Measurements from ENCODE around the gene RAP1GAP.

RAP1GAP gene

GRCh38 chr1:21644906-21645305 is 24.3 kb downstream of the RAP1GAP start:
- TF ChIP-seq, protein P1, sequence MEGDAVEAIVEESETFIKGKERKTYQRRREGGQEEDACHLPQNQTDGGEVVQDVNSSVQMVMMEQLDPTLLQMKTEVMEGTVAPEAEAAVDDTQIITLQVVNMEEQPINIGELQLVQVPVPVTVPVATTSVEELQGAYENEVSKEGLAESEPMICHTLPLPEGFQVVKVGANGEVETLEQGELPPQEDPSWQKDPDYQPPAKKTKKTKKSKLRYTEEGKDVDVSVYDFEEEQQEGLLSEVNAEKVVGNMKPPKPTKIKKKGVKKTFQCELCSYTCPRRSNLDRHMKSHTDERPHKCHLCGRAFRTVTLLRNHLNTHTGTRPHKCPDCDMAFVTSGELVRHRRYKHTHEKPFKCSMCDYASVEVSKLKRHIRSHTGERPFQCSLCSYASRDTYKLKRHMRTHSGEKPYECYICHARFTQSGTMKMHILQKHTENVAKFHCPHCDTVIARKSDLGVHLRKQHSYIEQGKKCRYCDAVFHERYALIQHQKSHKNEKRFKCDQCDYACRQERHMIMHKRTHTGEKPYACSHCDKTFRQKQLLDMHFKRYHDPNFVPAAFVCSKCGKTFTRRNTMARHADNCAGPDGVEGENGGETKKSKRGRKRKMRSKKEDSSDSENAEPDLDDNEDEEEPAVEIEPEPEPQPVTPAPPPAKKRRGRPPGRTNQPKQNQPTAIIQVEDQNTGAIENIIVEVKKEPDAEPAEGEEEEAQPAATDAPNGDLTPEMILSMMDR (IDR thresholded peaks at IDR 0.05; ENCODE audit: low read depth, low read length, missing control alignments): no peak
- no peak for DNase-seq (ENCODE audit: extremely low read depth, low read depth)

GRCh38 chr1:21644348-21644747 is 24.8 kb downstream of the RAP1GAP start:
- DNase-seq (ENCODE audit: extremely low read depth, low read depth): no peak
- no peak overlapping the region for H3K4me3 ChIP-seq (replicated peaks; ENCODE audit: low read depth, low read length)
- TF ChIP-seq, protein P1 (IDR thresholded peaks at IDR 0.05; ENCODE audit: low read depth, low read length, missing control alignments): no peak

More at GRCh38 chr1:21644906-21645305, 24.3 kb downstream of the RAP1GAP start:
- H3K4me3 ChIP-seq (replicated peaks; ENCODE audit: low read depth, low read length): no peak overlapping the region

DNA sequence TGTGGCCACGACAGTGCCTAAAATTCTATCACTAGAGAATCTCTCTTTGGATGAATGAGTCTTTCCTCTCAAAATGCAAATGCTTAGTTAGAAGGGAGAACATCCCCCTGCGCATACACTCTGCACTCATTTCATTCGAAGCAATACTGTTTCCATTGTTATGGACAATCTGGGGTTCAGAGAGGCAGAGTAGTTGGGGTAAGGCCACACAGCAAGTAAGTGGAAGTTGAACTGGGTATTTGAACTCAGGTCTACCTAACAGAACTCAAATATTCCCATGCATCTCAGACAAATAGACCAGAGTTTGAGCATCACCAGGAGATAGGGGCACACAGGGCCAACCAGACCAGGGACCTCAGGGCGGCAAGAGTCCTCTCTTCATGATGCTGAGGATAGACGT is 25.5 kb downstream of the RAP1GAP start:
- no peak overlapping the region for H3K4me3 ChIP-seq (replicated peaks; ENCODE audit: low read depth, low read length)
- TF ChIP-seq, protein P1 (IDR thresholded peaks at IDR 0.05; ENCODE audit: low read depth, low read length, missing control alignments): no peak
- DNase-seq (ENCODE audit: extremely low read depth, low read depth): no peak

- H3K4me3 ChIP-seq (replicated peaks; ENCODE audit: low read depth, low read length): no peak overlapping the region
- DNase-seq (ENCODE audit: extremely low read depth, low read depth): no peak
- TF ChIP-seq, protein P1 (IDR thresholded peaks at IDR 0.05; ENCODE audit: low read depth, low read length, missing control alignments): no peak
These were observed 27.0 kb downstream of the RAP1GAP start for GRCh38 chr1:21641967-21642739.

- TF ChIP-seq, protein P1 (IDR thresholded peaks at IDR 0.05; ENCODE audit: low read depth, low read length, missing control alignments): no peak
- no peak for DNase-seq (ENCODE audit: extremely low read depth, low read depth)
- H3K4me3 ChIP-seq (replicated peaks; ENCODE audit: low read depth, low read length): no peak overlapping the region
These were observed 27.6 kb downstream of the RAP1GAP start for GRCh38 chr1:21641537-21641936.

- no peak for DNase-seq (ENCODE audit: extremely low read depth, low read depth)
- H3K4me3 ChIP-seq (replicated peaks; ENCODE audit: low read depth, low read length): no peak overlapping the region
- TF ChIP-seq, protein P1 (IDR thresholded peaks at IDR 0.05; ENCODE audit: low read depth, low read length, missing control alignments): no peak
These were observed 28.1 kb downstream of the RAP1GAP start for GRCh38 chr1:21641076-21641475.

Measured in HFF-Myc (cell line).